GM12801 (cell line): Measurements from ENCODE around the gene PRR7.

Experiments used
- CTCF ChIP-seq: IDR thresholded peaks from one replicate; pipeline ENCODE4 v1.5.1; 2011; ENCODE audit warnings: control low read depth; ENCODE audit not compliant: insufficient read length; ENCODE audit errors: extremely low read depth

PRR7 gene

GRCh38 chr5:177504086-177505056 lies 57.8 kb downstream of the PRR7 start:
- no peak for TF ChIP-seq CTCF

GRCh38 chr5:177505075-177505474 lies 58.5 kb downstream of the PRR7 start:
- no peak for TF ChIP-seq CTCF
